GM12878 (cell line): Measurements from ENCODE around the gene COQ4. TPM values are rescaled to one million over a fixed set of nuclear protein-coding genes. Genes with fewer than 3 reads are reported as not detected.

ENCODE experiments used
- ATAC-seq: fragments of 200-7000 bp; cut with Tn5 transposase; 3 replicates; pipeline ENCODE4 v1.9.1; 2020; ENCODE audit warnings: mild to moderate bottlenecking, moderate library complexity
- BruUV-seq: library from RNA; stranded (reverse); fragments of 400-500 nt; replicated peaks from 2 replicates; lab custom pipeline; 2021; lab: Mats Ljungman, UMichigan
- CTCF ChIA-PET: fragments of 300-600 bp; sonication (Branson Sonifier 250); formaldehyde crosslinking; extraction: SDS; loops from one replicate; lab custom pipeline; 2021; ENCODE audit warnings: inconsistent platforms; lab: Yijun Ruan, JAX
- POLR2A ChIA-PET: fragments of 350-600 bp; formaldehyde crosslinking; extraction: SDS; loops from one replicate; lab custom pipeline; 2021; ENCODE audit warnings: inconsistent platforms; lab: Charles Lee
- RAD21 ChIA-PET: fragments of 300-600 bp; sonication (Branson Sonifier 250); formaldehyde crosslinking; loops from one replicate; lab custom pipeline; 2023; ENCODE audit warnings: antibody characterized with exemption; ENCODE audit not compliant: unreplicated experiment; lab: Charles Lee
- SMC1A ChIA-PET: fragments of 300-600 bp; sonication (Branson Sonifier 250); formaldehyde crosslinking; loops from one replicate; lab custom pipeline; 2023; ENCODE audit not compliant: unreplicated experiment, uncharacterized antibody; lab: Charles Lee
- DNase-seq: peaks from one replicate; pipeline ENCODE4 v3.0.0-alpha.2; 2011; ENCODE audit warnings: low read depth, low spot score
- FAIRE-seq: peaks from 3 replicates; lab custom pipeline; 2011; peaks lifted over from hg19 to GRCh38; lab: Jason Lieb, UNC
- H2AFZ ChIP-seq: 2 replicates; pipeline ENCODE4 v1.6.0; 2011; ENCODE audit warnings: low read depth, low read length, control low read depth; ENCODE audit not compliant: control insufficient read depth
- H3K27ac ChIP-seq: 2 replicates; pipeline ENCODE4 v1.5.1; 2011; ENCODE audit warnings: control low read depth; ENCODE audit not compliant: control insufficient read depth, insufficient read depth
- H3K27me3 ChIP-seq, 2 experiments: replicated peaks in 1 of 2; 2 replicates each; pipeline versions ENCODE4 v1.6.0 to v1.6.1; 2011; ENCODE audit warnings: low read length in 1 of 2; ENCODE audit not compliant: control insufficient read depth in 2 of 2, insufficient read depth in 2 of 2
- H3K36me3 ChIP-seq, 2 experiments: 2 replicates each; pipeline ENCODE4 v1.5.1; 2011; ENCODE audit warnings: low read length in 1 of 2; ENCODE audit not compliant: control insufficient read depth in 2 of 2, insufficient read depth in 2 of 2
- H3K4me1 ChIP-seq: 2 replicates; pipeline ENCODE4 v1.6.1; 2011; ENCODE audit warnings: mild to moderate bottlenecking, low read length, moderate library complexity, mixed read lengths; ENCODE audit not compliant: control insufficient read depth, insufficient read depth
- H3K4me2 ChIP-seq: 2 replicates; pipeline ENCODE4 v1.6.0; 2011; ENCODE audit warnings: control low read depth; ENCODE audit not compliant: control insufficient read depth, insufficient read depth
- H3K4me3 ChIP-seq: fragments of 200-600 bp; sonication (generic); 2 replicates; pipeline ENCODE4 v1.5.1; 2016
- H3K79me2 ChIP-seq: 2 replicates; pipeline ENCODE4 v1.6.0; 2011; ENCODE audit warnings: low read length; ENCODE audit not compliant: control insufficient read depth, insufficient read depth
- H3K9ac ChIP-seq: 2 replicates; pipeline ENCODE4 v1.8.0; 2011; ENCODE audit warnings: low read length, control low read depth, mixed read lengths; ENCODE audit not compliant: control insufficient read depth, insufficient read depth
- H3K9me3 ChIP-seq: replicated peaks from 3 replicates; pipeline ENCODE4 v1.5.1; 2011; ENCODE audit warnings: mild to moderate bottlenecking, low read length; ENCODE audit not compliant: control insufficient read depth, insufficient read depth
- H4K20me1 ChIP-seq: 2 replicates; pipeline ENCODE4 v1.6.0; 2011; ENCODE audit not compliant: control insufficient read depth, insufficient read depth
- CTCF ChIP-seq, 3 experiments: IDR thresholded peaks in 2 of 3; conservative IDR thresholded peaks in 1 of 3; 2 replicates each; pipeline ENCODE4 v1.5.1; 2011; ENCODE audit warnings: low read depth in 3 of 3, low read length in 3 of 3, mild to moderate bottlenecking in 3 of 3, control low read depth in 2 of 3, moderate library complexity in 2 of 3, inconsistent platforms in 1 of 3, mixed read lengths in 1 of 3; ENCODE audit not compliant: control insufficient read depth in 2 of 3, insufficient read depth in 1 of 3; ENCODE audit errors: extremely low read depth in 1 of 3
- E2F8 ChIP-seq: fragments of 450-650 bp; IDR thresholded peaks from 2 replicates; pipeline ENCODE4 v1.6.1; 2018; ENCODE audit warnings: mild to moderate bottlenecking, low read depth, moderate library complexity; ENCODE audit not compliant: partially characterized antibody
- ELK1 ChIP-seq: IDR thresholded peaks from 2 replicates; pipeline ENCODE4 v1.6.1; 2012; ENCODE audit warnings: low read depth, low read length, improper control_type of control experiment
- MEF2B ChIP-seq: fragments of 450-650 bp; IDR thresholded peaks from 2 replicates; pipeline ENCODE4 v1.6.1; 2018; ENCODE audit warnings: mild to moderate bottlenecking, moderate library complexity; ENCODE audit not compliant: partially characterized antibody, poor library complexity, severe bottlenecking
- RUNX3 ChIP-seq: IDR thresholded peaks from 2 replicates; pipeline ENCODE4 v1.6.1; 2012; ENCODE audit warnings: low read length, inconsistent platforms
- SIN3A ChIP-seq: IDR thresholded peaks from 2 replicates; pipeline ENCODE4 v1.6.1; 2012; ENCODE audit warnings: low read depth, low read length, improper control_type of control experiment
- STAT1 ChIP-seq: fragments of 450-650 bp; conservative IDR thresholded peaks from 2 replicates; pipeline ENCODE4 v1.6.1; 2014; ENCODE audit warnings: antibody characterized with exemption, mild to moderate bottlenecking
- TBL1XR1 ChIP-seq: IDR thresholded peaks from 2 replicates; pipeline ENCODE4 v1.6.1; 2012; ENCODE audit warnings: low read depth, low read length, improper control_type of control experiment
- TCF3 ChIP-seq: IDR thresholded peaks from 2 replicates; pipeline ENCODE4 v1.6.1; 2012; ENCODE audit warnings: low read depth, mild to moderate bottlenecking, low read length, borderline replicate concordance; ENCODE audit not compliant: insufficient read depth
- ZZZ3 ChIP-seq: IDR thresholded peaks from 2 replicates; pipeline ENCODE4 v1.6.1; 2011; ENCODE audit warnings: low read depth; ENCODE audit not compliant: control insufficient read depth, insufficient read length
- WGBS: methylation state at CpG from one replicate; pipeline ENCODE4 v1.1.6; 2016; ENCODE audit warnings: low lambda C conversion rate; ENCODE audit not compliant: insufficient replicate concordance, insufficient coverage; ENCODE audit errors: missing lambda C conversion rate; 5-methylcytosine and 5-hydroxymethylcytosine counted together
- in situ Hi-C: fragments of 300-500 bp; cut with MboI; formaldehyde crosslinking; loops from 9 replicates; pipeline ENCODE4 v1.14.3; 2018; ENCODE audit warnings: mixed read lengths
- intact Hi-C: fragments of 100-400 bp; cut with micrococcal nuclease; formaldehyde crosslinking; loops from one replicate; pipeline ENCODE4 v1.14.2; 2022; ENCODE audit not compliant: unreplicated experiment
- polyA plus RNA-seq, 11 experiments: library from polyadenylated mRNA; depleted of rRNA in 4 of 11; unstranded in 6 of 11; stranded (reverse) in 5 of 11; fragments of >200 nt; fragmentation: Nextera tagmentation in 4 of 11; fragmentation: Illumina TruSeq in 1 of 11; extraction: Ambion mirVana in 4 of 11; extraction: Trizol in 1 of 11; gene quantifications; 1 replicate in 1 of 11; 2 replicates in 10 of 11; pipeline versions ENCODE4 v1.2.1 to v1.2.3, GENCODE V29; 2011 to 2016; ENCODE audit warnings: inconsistent platforms in 2 of 11, missing spikeins in 2 of 11, low read depth in 1 of 11
- total RNA-seq, 4 experiments: library from RNA; depleted of rRNA in 3 of 4; stranded (reverse); fragments of >200 nt in 3 of 4; fragmentation: Illumina TruSeq in 1 of 4; extraction: Trizol in 1 of 4; gene quantifications; 2 replicates each; pipeline versions ENCODE4 v1.2.1 to v1.2.3, GENCODE V29; 2013 to 2021

The COQ4 gene
- total and polyA plus RNA-seq, 10 of the 15 experiments (the other 5 are each of a cell fraction or from before 2014, with no cell fraction given): 3.8 to 64.1 (median 38.6) TPM

- no peak overlapping the region for H2AFZ ChIP-seq
- ChIA-PET CTCF (interaction anchor here (0.9 kb wide), 1 partner anchor 9 kb away, joined by 5 read pairs; no protein-coding TSS in a partner anchor), SMC1A (no interaction called here), RAD21 (no interaction called here), POLR2A (no interaction called here)
- H3K4me1 ChIP-seq: no peaks in the 10 kb centered on the region
- intact Hi-C loops: no loop called here
- no peak for FAIRE-seq
- 99% methylated on average over 6 of the region's 6 CpGs for WGBS
- no peak overlapping the region for H3K4me3 ChIP-seq
- H4K20me1 ChIP-seq: no peaks in the 10 kb centered on the region
- no peaks in the 10 kb centered on the region for H3K9me3 ChIP-seq
- H3K27me3 ChIP-seq: no peaks in the 10 kb centered on the region; a peak in 1 of 4 replicates
- H3K4me2 ChIP-seq: no peak overlapping the region
- H3K79me2 ChIP-seq: no peaks in the 10 kb centered on the region
- in situ Hi-C loops: no loop called here
- H3K36me3 ChIP-seq: no peaks in the 10 kb centered on the region
- DNase-seq: no peak
- no peak for ATAC-seq
- no peak overlapping the region for H3K9ac ChIP-seq
- BruUV-seq: no TSS peak
- no peak overlapping the region for H3K27ac ChIP-seq
- TF ChIP-seq TBL1XR1: no peak
- no peak for TF ChIP-seq SIN3A
- no peak for TF ChIP-seq RUNX3
- TF ChIP-seq ZZZ3: no peak
- TF ChIP-seq CTCF (IDR thresholded peaks at IDR 0.05 in 2 of 3, conservative IDR thresholded peaks at IDR 0.05 in 1 of 3; ENCODE audit: control insufficient read depth in 2 of 3, extremely low read depth in 1 of 3, insufficient read depth in 1 of 3, low read depth in 3 of 3, low read length in 3 of 3): no peak
- TF ChIP-seq E2F8: no peak
- no peak for TF ChIP-seq TCF3
- TF ChIP-seq MEF2B: no peak
- no peak for TF ChIP-seq ELK1
- no peak for TF ChIP-seq STAT1
Measured at GRCh38 chr9:128282500-128282899, 40.1 kb upstream of the COQ4 start.
